Kidney epithelial cell (primary cell): Measurements from ENCODE around the gene LONP2. TPM values are rescaled to one million over a fixed set of nuclear protein-coding genes. Genes with fewer than 3 reads are reported as not detected.
"Not testable (repeated sequence)": the region's sequence is repeated elsewhere in the genome, so short reads cannot be mapped to it uniquely, and the experiment has no call there.

Experiments used
- DNase-seq: peaks from one replicate; pipeline ENCODE4 v3.0.0-alpha.2; 2010; ENCODE audit warnings: low read depth
- H3K27me3 ChIP-seq: 2 replicates; pipeline ENCODE4 v1.6.0; 2011; ENCODE audit warnings: low read length; ENCODE audit not compliant: control insufficient read depth, insufficient read depth
- H3K36me3 ChIP-seq: 2 replicates; pipeline ENCODE4 v1.5.1; 2011; ENCODE audit warnings: low read length; ENCODE audit not compliant: control insufficient read depth, insufficient read depth
- H3K4me3 ChIP-seq: 2 replicates; pipeline ENCODE4 v1.5.1; 2011; ENCODE audit warnings: low read depth, mild to moderate bottlenecking, control low read depth, low read length
- total RNA-seq: library from RNA; depleted of rRNA; stranded (reverse); fragments of >200 nt; gene quantifications from 2 replicates; pipeline ENCODE4 v1.2.3, GENCODE V29; 2015
- TF ChIP-seq, protein P1 (sequence below): IDR thresholded peaks from 2 replicates; pipeline ENCODE4 v1.5.1; 2011; ENCODE audit warnings: mild to moderate bottlenecking, moderate library complexity, low read length, control low read depth, inconsistent platforms; ENCODE audit not compliant: insufficient read depth, poor library complexity, severe bottlenecking

The LONP2 gene
- total RNA-seq, 1 donor from 2014 or later, result 29.1 TPM

DNA sequence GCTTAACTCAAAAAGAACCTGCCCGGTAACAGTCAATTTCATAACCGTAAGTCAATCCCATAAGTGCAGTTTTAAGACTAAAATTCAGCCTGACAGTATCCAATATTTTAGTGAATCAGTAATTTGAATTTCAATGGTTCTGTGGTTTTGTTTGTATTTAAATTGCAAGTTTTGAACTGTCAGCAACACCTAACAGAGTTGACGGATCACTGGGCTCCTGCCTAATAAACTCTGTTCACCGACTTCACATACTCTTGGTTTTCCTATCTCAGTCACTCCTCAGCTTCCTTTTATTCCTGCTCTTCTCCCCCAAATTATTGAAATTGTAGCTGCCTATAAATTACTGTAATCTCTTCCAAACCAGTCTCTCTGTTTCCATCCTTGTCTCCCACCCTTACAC is 128.6 kb downstream of the LONP2 start:
- Histone ChIP-seq H3K4me3 (no peak overlapping the region), H3K27me3 (no peaks in the 10 kb centered on the region), H3K36me3 (no peaks in the 10 kb centered on the region)
- DNase-seq, result no peak
- TF ChIP-seq, protein P1, sequence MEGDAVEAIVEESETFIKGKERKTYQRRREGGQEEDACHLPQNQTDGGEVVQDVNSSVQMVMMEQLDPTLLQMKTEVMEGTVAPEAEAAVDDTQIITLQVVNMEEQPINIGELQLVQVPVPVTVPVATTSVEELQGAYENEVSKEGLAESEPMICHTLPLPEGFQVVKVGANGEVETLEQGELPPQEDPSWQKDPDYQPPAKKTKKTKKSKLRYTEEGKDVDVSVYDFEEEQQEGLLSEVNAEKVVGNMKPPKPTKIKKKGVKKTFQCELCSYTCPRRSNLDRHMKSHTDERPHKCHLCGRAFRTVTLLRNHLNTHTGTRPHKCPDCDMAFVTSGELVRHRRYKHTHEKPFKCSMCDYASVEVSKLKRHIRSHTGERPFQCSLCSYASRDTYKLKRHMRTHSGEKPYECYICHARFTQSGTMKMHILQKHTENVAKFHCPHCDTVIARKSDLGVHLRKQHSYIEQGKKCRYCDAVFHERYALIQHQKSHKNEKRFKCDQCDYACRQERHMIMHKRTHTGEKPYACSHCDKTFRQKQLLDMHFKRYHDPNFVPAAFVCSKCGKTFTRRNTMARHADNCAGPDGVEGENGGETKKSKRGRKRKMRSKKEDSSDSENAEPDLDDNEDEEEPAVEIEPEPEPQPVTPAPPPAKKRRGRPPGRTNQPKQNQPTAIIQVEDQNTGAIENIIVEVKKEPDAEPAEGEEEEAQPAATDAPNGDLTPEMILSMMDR, result no peak

DNA sequence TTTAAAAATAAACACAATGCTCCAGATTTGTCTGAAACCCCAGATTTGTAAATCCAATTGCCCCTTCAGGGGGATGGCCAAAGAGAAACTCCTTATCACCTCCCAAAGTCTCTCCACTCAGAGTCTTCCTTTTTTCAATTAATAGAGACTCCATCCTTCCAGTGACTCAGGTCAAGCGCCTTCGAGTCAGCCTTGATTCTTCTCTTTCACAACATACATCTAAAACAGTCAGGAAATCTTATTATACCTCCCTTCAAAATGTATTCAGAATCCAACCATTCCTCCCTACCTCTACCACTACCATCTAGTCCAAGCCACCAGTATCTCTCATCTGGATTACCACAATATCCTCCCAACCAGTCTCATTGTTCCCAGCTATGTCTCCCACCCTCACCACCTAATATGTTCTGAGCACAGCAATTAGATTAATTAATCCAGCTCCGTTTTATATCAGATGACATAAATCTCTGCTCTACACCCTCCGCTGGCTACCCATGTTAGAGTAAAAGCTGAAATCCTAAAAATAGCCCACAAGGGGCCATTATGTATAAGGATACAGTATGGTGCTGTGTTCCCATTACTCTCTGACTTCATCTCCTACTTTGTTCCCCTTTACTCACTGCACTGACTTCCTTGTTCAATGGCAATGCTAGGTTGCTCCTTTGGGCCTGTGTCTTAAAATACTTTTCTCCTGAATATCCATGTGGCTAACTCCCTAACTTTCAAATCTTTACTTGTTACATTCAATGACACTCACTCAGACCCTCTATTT is 129.3 kb downstream of the LONP2 start:
- DNase-seq, result no peak
- no peaks in the 10 kb centered on the region for H3K27me3 ChIP-seq
- TF ChIP-seq, protein P1, result no peak
- H3K36me3 ChIP-seq, result no peaks in the 10 kb centered on the region
- no peak overlapping the region for H3K4me3 ChIP-seq

DNA sequence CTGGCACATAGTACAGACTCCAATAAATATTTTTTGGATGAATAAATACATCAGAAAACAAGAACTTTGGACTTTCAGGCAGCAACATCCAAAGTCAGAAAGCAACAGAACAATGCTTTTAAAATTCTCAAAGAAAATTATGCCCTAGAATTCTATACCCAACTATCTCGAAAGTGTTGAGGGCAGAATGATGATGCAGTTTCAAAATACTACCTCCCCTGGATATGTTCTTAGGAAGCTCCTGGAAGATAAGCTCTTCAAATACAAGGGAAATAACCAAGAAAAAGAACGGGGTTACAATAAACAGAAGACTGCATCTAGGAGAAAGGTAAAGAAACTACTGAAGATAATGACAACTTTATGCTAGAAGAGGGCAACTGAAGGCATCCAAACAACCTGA is 130.2 kb downstream of the LONP2 start:
- Histone ChIP-seq H3K27me3 (no peaks in the 10 kb centered on the region), H3K4me3 (no peak overlapping the region), H3K36me3 (no peaks in the 10 kb centered on the region)
- TF ChIP-seq, protein P1, result no peak
- no peak for DNase-seq

DNA sequence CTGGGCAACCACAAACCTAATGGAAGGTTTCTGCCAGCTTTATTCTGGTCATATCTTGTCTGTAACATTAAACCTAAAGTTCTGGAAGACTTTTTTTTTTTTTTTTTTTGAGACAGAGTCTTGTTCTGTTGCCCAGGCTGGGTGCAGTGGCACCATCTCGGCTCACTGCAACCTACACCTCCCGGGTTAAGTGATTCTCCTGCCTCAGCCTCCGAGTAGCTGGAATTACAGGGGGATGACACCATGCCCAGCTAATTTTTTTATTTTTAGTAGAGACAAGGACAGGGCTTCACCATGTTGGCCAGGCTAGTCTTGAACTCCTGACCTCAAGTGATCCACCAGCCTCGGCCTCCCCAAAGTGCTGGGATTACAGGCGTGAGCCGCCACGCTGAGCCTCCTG is 133.2 kb downstream of the LONP2 start:
- H3K27me3 ChIP-seq, H3K36me3 ChIP-seq, H3K4me3 ChIP-seq, DNase-seq: not testable (repeated sequence)

GRCh38 chr16:48378276-48378675 is 134.2 kb downstream of the LONP2 start:
- Histone ChIP-seq H3K36me3 (no peaks in the 10 kb centered on the region), H3K27me3 (no peaks in the 10 kb centered on the region), H3K4me3 (no peak overlapping the region)
- no peak for DNase-seq
- TF ChIP-seq, protein P1, result no peak

DNA sequence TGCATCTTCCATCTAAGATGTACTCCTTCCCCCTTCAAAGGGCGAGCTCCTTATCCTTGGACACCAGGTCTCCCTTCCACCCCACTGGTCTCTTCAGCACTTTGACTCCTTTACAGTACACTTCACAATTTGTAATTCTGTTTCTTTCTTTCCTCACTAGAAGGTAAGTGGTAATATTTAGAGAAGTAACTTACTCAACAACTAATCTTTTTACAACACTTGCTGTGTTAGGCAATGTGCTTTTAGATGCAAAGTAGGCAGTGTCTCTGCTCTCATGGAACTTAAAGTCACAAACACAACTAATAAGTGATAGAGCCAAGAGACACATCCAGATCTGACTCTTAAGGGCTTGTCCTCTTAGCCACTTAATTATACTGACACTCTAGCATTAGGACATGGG is 134.7 kb downstream of the LONP2 start:
- TF ChIP-seq, protein P1, result no peak
- no peak overlapping the region for H3K4me3 ChIP-seq
- no peaks in the 10 kb centered on the region for H3K36me3 ChIP-seq

More for the DNA sequence above, 134.7 kb downstream of the LONP2 start:
- H3K27me3 ChIP-seq, result no peaks in the 10 kb centered on the region
- DNase-seq, result no peak
